ENCODE measurements around the gene SLC12A4.

DNA sequence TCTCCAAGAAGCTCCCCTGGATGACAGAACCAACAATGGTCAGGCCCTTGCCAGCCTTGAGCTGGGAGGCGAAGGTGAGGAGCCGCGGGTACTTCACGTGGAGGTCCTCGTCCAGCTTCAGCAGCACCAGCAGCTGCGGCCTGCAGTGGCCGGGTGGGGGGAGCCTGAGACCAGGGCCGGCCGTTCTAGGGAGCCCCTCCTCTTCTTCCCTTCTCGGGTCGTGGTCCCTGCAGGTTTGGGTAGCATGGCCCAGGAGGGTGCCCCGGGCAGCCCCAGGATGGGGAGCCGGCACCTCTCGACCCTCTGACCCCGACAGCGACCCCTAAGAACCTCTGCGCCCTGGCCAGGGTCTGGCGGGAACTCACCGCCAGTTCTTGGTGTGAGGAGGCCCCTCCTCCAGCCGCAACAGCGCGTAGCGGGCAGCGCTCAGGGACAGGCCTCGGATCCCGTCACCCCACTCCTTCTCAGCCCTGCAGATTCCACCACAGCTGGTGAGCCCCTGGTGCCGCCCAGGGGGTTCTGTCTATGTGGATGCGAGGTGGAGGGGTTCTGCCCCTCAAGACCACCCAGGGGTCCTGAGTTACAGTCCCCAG is 21.4 kb downstream of the SLC12A4 start:
- TF ChIP-seq, protein P1, sequence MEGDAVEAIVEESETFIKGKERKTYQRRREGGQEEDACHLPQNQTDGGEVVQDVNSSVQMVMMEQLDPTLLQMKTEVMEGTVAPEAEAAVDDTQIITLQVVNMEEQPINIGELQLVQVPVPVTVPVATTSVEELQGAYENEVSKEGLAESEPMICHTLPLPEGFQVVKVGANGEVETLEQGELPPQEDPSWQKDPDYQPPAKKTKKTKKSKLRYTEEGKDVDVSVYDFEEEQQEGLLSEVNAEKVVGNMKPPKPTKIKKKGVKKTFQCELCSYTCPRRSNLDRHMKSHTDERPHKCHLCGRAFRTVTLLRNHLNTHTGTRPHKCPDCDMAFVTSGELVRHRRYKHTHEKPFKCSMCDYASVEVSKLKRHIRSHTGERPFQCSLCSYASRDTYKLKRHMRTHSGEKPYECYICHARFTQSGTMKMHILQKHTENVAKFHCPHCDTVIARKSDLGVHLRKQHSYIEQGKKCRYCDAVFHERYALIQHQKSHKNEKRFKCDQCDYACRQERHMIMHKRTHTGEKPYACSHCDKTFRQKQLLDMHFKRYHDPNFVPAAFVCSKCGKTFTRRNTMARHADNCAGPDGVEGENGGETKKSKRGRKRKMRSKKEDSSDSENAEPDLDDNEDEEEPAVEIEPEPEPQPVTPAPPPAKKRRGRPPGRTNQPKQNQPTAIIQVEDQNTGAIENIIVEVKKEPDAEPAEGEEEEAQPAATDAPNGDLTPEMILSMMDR (IDR thresholded peaks at IDR 0.05; ENCODE audit: low read depth, low read length, missing input control) = no peak
- TF ChIP-seq, protein P2, sequence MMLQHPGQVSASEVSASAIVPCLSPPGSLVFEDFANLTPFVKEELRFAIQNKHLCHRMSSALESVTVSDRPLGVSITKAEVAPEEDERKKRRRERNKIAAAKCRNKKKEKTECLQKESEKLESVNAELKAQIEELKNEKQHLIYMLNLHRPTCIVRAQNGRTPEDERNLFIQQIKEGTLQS (IDR thresholded peaks at IDR 0.05) = no peak
- TF ChIP-seq YY1 (IDR thresholded peaks at IDR 0.05) = no peak
- TF ChIP-seq, protein P3, sequence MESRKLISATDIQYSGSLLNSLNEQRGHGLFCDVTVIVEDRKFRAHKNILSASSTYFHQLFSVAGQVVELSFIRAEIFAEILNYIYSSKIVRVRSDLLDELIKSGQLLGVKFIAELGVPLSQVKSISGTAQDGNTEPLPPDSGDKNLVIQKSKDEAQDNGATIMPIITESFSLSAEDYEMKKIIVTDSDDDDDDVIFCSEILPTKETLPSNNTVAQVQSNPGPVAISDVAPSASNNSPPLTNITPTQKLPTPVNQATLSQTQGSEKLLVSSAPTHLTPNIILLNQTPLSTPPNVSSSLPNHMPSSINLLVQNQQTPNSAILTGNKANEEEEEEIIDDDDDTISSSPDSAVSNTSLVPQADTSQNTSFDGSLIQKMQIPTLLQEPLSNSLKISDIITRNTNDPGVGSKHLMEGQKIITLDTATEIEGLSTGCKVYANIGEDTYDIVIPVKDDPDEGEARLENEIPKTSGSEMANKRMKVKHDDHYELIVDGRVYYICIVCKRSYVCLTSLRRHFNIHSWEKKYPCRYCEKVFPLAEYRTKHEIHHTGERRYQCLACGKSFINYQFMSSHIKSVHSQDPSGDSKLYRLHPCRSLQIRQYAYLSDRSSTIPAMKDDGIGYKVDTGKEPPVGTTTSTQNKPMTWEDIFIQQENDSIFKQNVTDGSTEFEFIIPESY (IDR thresholded peaks at IDR 0.05) = no peak
- TF ChIP-seq, protein P4, sequence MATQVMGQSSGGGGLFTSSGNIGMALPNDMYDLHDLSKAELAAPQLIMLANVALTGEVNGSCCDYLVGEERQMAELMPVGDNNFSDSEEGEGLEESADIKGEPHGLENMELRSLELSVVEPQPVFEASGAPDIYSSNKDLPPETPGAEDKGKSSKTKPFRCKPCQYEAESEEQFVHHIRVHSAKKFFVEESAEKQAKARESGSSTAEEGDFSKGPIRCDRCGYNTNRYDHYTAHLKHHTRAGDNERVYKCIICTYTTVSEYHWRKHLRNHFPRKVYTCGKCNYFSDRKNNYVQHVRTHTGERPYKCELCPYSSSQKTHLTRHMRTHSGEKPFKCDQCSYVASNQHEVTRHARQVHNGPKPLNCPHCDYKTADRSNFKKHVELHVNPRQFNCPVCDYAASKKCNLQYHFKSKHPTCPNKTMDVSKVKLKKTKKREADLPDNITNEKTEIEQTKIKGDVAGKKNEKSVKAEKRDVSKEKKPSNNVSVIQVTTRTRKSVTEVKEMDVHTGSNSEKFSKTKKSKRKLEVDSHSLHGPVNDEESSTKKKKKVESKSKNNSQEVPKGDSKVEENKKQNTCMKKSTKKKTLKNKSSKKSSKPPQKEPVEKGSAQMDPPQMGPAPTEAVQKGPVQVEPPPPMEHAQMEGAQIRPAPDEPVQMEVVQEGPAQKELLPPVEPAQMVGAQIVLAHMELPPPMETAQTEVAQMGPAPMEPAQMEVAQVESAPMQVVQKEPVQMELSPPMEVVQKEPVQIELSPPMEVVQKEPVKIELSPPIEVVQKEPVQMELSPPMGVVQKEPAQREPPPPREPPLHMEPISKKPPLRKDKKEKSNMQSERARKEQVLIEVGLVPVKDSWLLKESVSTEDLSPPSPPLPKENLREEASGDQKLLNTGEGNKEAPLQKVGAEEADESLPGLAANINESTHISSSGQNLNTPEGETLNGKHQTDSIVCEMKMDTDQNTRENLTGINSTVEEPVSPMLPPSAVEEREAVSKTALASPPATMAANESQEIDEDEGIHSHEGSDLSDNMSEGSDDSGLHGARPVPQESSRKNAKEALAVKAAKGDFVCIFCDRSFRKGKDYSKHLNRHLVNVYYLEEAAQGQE (IDR thresholded peaks at IDR 0.05) = no peak
- no peak for TF ChIP-seq JUND (IDR thresholded peaks at IDR 0.05)
- no peak for TF ChIP-seq RAD21 (IDR thresholded peaks at IDR 0.05)
- no peak for TF ChIP-seq GABPA (IDR thresholded peaks at IDR 0.05 in 1 of 2, conservative IDR thresholded peaks at IDR 0.05 in 1 of 2)

Measured in liver (tissue), 3 donors.